HG03520 (cell line): ENCODE results near the gene CAMK1G.

ENCODE experiments used
- ATAC-seq: cut with Tn5 transposase; IDR thresholded peaks from one replicate; pipeline ENCODE4 v1.9.1; 2021; ENCODE audit warnings: mild to moderate bottlenecking, moderate library complexity; ENCODE audit not compliant: unreplicated experiment

The CAMK1G gene

DNA sequence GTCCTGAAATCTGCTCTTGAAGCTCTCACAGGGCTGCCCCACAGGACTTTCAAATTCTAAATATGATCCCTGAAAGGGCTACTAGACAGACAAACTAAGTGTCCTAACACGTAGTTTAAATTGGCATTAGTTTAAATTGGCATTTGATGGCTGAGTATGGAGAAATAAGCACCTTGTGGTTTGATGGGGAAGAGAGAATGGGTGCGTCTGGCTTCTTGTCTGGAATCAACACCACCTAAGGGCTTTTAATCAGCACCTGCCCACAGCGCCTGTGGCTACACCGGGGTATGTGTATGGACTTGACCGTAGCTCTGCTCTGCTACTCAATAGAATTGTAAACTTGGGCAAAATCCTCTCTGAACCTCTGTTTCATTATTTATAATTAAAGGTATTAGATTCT is 74.4 kb downstream of the CAMK1G start:
- ATAC-seq, result no peak

DNA sequence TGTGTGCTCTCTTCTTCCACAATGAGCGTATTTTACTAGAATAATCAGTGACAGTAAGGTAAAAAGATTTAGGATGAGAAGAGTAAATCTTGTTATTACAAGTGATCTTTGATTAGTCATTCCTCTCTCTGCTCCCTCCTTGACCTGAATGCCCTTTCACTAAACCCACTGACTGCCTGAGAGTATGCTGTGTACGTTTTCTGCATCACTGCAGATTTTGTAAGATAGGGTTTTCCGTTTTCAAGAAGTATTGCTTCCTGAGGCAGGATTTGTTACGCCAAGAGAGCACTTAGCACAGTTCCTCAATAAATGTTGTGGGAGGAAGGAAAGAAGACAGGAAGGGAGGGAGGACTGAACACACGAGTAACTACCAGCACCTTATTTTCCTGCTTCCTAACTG is 76.4 kb downstream of the CAMK1G start:
- ATAC-seq, result peak; percentile 66

DNA sequence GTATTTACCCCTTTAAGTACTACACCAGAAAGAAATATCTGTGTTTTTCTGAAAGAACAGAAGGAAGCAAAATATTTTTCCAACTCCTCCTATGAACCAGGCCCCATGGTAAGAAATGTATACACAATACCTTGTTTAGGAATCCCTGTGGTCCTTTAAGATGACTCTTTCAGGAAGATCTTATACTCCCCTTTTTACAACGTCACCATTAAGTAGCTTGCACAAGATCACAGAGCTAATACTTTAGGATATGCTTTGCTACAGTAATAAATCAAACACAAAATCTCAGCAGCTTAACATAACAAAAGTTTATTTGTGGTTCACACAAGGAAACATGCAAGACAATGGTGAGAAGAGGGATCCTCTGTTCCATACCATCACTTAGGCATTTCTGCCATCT is 77.6 kb downstream of the CAMK1G start:
- ATAC-seq, result no peak

- no peak for ATAC-seq
Measured at GRCh38 chr1:209662879-209663327, 79.4 kb downstream of the CAMK1G start.
